HG02623 (cell line): Measurements from ENCODE around the gene RABL6.
"Not testable (repeated sequence)": the region's sequence is repeated elsewhere in the genome, so short reads cannot be mapped to it uniquely, and the experiment has no call there.

Source experiments
- ATAC-seq: cut with Tn5 transposase; IDR thresholded peaks from one replicate; pipeline ENCODE4 v1.9.1; 2021; ENCODE audit warnings: moderate library complexity; ENCODE audit not compliant: unreplicated experiment

The RABL6 gene

GRCh38 chr9:136855461-136856078, 47.8 kb downstream of the RABL6 start:
- no peak for ATAC-seq

DNA sequence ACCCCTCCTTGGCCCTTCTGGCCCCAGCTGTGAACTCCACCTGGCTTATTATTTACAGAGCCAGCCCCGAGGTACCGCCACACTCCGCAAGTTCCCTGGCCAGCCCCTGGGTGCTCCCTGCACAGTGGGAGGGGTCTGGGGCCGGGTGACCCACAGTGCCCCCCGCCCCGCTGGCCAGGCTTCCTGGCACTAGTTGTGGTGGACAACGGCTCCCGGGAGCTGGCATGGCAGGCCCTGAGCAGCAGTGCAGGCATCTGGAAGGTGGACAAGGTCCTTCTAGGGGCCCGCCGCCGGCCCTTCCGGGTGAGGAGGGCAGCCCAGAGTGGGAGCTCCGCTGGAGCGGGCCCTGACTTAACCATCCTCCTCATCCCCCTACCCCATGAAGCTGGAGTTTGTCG, 48.3 kb downstream of the RABL6 start:
- ATAC-seq, result no peak

DNA sequence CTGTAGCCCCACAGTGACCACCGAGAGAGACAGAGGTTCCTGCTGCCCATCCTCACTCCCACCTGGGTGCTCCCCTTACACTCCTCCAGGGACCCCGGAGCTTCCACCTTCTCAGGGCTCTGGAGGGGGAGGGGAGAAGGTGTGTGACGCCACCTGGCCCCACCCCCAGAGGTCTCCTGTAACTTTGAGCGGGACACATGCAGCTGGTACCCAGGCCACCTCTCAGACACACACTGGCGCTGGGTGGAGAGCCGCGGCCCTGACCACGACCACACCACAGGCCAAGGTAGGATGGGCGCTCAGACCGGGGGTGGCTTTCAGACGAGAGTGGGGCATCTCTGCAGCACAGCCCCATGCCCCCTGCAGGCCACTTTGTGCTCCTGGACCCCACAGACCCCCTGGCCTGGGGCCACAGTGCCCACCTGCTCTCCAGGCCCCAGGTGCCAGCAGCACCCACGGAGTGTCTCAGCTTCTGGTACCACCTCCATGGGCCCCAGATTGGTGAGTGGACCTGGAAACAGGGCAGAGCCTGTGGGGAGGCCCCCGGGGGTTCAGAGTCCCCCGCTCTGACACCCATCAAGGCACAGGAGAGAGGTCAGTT, 48.9 kb downstream of the RABL6 start:
- no peak for ATAC-seq

DNA sequence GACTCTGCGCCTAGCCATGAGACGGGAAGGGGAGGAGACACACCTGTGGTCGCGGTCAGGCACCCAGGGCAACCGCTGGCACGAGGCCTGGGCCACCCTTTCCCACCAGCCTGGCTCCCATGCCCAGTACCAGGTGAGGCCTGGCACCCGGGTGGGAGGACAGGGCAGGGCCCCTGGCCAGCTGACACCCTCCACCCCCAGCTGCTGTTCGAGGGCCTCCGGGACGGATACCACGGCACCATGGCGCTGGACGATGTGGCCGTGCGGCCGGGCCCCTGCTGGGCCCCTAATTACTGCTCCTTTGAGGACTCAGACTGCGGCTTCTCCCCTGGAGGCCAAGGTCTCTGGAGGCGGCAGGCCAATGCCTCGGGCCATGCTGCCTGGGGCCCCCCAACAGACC, 49.4 kb downstream of the RABL6 start:
- ATAC-seq, result no peak

- no peak for ATAC-seq
Measured at GRCh38 chr9:136857581-136858412, 50.0 kb downstream of the RABL6 start.

GRCh38 chr9:136858452-136858843, 50.7 kb downstream of the RABL6 start:
- no peak for ATAC-seq

DNA sequence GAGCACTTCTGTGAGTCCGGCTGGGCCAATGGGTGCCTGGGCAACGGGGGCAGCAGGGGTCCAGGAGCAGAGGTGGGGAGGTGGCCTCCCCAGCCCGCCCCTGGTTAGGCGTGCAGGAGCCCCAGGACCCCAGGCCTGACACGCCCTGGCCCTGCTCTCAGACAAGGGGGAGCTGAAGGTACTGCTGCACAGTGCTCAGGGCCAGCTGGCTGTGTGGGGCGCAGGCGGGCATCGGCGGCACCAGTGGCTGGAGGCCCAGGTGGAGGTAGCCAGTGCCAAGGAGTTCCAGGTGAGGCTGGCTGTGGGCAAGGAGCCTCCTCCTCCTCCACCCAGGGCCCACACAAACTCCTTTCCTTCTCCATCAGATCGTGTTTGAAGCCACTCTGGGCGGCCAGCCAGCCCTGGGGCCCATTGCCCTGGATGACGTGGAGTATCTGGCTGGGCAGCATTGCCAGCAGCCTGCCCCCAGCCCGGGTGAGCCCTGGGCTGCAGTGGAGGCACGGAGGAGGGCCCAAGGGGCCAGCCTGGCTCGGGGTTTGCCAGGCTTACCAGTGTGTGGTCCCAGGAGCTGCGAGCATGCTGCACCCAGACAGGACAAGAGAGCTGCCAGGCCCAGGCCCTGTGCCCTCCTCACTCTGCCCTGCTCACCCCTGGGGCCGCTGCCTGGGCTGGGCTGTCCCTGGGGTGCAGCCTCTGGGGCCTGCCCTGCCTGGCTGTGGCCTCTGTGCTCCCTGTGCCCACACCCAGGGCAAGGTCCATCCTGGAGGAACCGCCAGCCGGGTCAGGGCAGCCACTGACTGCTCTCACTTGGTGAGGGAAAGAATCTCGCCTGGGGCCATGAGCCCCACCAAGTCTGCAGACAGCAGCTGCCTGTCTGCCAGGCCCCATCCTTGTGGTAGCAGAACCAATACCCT, 51.4 kb downstream of the RABL6 start:
- no peak for ATAC-seq

- ATAC-seq, result no peak
Measured at GRCh38 chr9:136860529-136860928, 52.8 kb downstream of the RABL6 start.

DNA sequence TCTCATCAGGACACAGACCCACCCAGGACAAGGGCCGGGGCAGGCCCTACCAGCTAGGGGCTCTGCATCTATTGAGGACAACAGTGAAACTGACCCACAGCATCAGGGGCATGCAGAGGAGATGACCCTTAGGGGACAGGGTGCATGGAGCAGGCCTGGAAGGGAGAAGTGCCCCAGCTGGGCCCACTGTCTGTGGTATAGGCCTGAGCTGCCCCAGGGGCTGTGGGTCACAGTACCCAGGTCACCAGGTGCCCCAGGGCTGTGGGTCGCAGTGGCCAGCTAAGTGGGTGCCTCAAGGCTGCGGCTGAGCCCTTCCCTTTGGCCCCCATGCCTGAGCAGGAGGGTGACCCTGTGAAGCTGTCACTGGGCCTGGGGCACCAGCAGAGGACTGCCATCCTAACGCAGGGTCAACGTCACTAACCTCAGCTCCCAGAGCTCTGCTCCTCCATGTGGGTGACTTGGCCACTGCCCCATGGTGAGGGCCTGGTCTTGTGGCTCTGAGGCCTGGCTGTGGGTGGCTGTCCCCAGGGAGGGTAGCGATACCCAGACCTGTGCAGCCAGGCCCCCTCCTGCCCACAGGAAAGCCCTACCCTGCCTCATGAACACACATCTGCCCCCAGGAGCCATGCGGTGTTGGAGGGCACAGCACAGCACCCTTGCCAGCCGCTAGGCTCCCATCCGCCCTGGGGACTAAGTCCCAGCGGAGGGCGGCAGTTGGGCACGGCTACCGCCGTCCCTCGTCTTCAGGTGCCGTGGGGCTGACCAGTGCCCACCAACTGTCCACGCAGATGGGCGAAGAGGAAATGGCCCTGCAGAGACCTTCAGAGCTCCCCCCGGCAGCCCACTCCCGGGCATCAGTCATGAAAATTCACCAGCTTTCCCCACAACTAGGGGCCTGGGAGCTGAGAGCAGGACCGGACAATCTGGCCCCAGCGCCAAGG, 53.5 kb downstream of the RABL6 start:
- no peak for ATAC-seq

GRCh38 chr9:136861874-136862457, 54.2 kb downstream of the RABL6 start:
- ATAC-seq, result no peak

DNA sequence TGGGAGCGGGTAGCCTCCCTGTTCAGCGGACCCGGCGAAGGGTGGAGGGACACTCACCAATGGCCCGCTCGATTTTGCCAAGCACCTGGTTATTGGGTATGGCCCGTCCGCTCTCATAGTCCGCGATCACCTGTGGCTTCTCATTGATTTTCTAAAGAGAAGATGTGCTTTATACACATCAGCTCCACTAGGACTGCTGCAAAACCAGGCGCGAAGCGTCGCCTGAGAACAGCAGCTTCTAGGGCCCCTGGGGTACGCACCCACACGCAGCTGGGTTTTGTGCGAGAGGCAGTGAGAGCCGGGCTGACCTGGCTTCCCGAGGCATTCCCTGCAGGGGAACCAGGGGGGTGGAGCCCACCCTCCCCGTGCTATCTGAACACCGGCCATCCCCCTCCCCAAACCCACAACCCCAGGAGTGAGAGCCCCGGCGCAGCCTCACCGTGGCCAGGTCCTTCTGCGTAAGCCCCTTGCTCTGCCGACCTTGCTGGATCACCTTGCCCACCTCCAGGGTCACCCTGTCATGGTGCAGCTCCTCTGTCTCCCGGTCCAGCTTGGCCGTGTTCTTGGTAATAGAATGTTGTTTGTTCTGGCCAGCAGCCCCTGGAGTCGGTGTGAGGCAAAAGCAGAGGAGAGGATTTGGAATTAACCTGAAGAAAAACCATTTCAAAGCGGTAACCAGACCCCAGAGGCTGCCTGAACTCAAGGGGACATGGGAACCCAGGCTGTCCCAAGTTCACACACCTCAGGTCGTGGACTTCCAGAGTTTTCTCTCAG, 55.3 kb downstream of the RABL6 start:
- ATAC-seq, result no peak

DNA sequence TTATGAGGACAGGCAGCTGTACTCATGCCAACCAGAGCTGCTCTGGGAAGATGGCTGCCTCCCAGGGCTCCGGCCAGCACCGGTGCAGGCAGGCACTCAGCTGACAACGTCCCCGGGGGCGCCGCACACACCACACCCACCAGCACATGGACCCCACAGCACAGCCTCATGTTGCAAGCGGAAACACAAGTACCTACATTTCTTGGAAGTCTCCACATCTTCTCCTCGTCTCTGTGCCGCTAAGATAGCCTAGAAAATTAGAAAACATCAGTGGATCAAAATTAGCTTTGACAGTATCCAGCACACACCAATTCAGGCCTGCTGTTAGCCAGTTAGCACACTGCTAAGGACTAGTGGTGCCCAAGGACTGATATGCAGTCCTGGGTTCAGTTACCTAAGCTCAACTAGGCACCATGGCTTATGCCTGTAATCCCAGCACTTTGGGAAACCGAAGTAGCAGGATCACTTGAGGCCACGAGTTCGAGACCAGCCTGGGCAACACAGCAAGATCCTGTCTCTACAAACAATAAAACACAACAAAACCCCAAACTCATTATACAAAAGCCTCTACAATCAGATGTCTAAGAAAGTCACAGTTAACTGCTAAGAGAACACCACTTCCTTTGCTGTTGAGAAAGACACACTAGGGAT, 56.0 kb downstream of the RABL6 start:
- ATAC-seq, result no peak

DNA sequence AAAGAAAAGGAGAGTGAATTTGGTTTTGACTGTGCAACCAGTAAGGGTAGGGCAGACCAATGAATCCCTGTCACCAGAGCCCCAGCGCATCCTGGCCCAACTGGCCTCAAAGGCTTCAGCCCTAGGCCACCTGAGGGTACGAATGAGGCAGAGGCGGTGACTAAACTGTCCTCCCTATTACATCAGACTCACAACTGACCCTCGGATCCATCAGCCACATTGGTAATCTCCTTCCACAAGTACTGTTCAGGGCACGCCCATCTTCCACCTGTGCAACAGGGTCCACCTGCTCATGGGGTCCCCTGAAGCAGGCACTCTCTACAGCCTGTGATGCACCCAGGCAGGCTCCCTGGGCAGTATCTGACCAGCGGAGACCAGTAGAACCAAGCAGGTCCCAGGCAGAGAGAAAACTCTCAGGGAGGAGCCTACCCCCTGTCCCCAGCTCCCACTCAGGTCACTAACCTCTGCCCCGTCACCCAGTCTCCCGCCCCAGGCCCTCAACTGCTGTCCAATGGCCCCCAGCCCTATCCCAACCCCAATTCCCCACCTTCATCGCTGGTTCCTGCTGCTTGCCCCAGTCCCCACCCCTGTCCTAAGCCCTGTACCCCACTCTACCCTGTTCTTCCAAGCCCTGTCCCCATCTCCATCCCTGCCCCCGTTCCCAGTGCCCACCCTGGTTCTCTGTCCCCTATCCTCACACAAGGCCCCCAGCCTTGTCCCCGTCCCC, 57.5 kb downstream of the RABL6 start:
- ATAC-seq, result no peak

- ATAC-seq, result no peak
Measured at GRCh38 chr9:136865768-136866103, 58.0 kb downstream of the RABL6 start.

DNA sequence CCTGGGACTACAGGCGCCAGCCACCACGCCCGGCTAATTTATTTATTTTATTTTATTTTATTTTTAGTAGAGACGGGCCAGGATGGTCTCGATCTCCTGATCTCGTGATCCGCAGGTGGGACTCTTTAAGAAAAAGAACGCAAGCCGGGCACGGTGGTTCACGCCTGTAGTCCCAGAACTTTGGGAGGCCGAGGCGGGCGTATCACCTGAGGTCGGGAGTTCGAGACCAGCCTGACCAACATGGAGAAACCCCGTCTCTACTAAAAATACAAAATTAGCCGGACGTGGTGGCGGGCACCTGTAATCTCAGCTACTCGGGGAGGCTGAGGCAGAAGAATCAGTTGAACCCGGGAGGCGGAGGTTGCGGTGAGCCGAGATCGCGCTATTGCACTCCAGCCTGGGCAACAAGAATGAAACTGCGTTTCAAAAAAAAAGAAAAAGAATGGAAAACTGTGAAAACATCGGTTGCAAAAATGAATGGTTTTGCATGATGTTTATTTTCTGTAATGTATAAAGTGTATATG, 59.2 kb downstream of the RABL6 start:
- not testable (repeated sequence) for ATAC-seq

- no peak for ATAC-seq
Measured at GRCh38 chr9:136867480-136867879, 59.7 kb downstream of the RABL6 start.

- ATAC-seq, result no peak
Measured at GRCh38 chr9:136867917-136868316, 60.2 kb downstream of the RABL6 start.

- ATAC-seq, result no peak
Measured at GRCh38 chr9:136868644-136869043, 60.9 kb downstream of the RABL6 start.
